ENCODE measurements around the gene CD37. TPM values are rescaled to one million over a fixed set of nuclear protein-coding genes. Genes with fewer than 3 reads are reported as not detected.

CD37 gene
- total RNA-seq, 3 donors from 2014 or later: 99.6 to 116 (median 106) TPM

DNA sequence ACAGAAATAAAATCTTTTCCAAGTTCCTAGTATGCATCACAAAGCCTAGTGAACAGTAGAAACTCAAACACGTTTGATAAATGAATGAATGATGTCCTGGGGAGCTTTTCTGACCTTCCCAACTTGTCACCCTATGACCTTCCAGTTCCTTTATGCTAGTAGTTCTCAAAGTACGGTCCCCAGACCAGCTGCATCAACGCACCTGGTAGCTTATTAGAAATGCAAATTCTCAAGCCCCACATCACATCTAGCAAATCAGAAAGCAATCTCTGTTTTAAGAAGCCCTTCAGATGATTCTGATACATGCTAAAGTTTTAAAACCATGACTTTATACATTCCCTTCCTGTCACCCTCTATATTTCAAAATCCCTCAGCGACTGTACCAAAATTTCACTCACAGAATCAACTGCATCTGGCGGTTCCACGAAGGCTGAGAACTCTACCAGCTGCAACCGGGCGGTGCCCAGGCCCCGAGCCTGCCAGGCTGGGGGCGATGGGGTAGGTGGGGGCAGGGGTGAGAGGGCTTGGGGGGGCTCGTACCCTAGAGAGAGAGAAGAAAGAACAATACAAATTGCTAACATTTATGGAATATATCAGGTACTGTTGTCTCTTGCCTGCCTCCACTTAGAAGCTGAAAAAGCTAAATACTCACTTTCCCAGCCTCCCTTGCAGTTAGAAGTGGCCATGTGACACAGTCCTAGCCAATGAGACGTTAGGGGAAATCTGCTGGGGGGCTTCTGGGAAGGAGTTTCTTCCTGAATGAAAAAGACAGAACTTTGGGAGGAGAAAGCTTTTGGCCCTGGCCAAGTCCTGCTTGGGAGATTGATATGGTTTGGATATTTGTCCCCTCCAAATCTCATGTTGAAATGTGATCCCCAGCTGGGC, 13.3 kb downstream of the CD37 start:
- DNase-seq (no peak), ATAC-seq (no peak)
- Mint-ChIP-seq H3K4me3 (no peak overlapping the region), H3K9me3 (no peaks in the 10 kb centered on the region), H3K27me3 (ENCODE audit: low read depth) (peaks cover 1% of the 10 kb centered on the region), H3K36me3 (ENCODE audit: insufficient read depth) (no peaks in the 10 kb centered on the region), H3K4me1 (ENCODE audit: low read depth) (peaks cover 6% of the 10 kb centered on the region)

DNA sequence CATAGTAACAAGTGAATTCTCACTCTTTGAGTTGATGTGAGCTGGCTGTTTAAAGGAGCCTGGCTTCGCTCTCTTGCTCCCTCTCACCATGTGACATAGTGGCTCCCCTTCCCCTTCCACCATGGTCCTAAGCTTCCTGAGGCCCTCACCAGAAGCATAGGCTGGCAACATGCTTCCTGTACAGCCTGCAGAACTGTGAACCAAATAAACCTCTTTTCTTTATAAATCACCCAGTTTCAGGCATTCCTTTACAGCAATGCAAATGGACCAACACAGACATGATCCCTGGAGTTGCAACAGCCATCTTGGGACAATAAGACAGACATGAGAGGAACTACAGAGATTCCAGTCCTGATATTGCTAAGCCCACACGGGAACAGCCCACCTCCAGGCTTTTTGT, 14.4 kb downstream of the CD37 start:
- H3K4me1 Mint-ChIP-seq (ENCODE audit: low read depth): peaks cover 5% of the 10 kb centered on the region
- H3K36me3 Mint-ChIP-seq (ENCODE audit: insufficient read depth): no peaks in the 10 kb centered on the region
- DNase-seq (no peak), ATAC-seq (no peak)
- H3K9me3 Mint-ChIP-seq: no peaks in the 10 kb centered on the region
- H3K4me3 Mint-ChIP-seq: no peak overlapping the region
- H3K27me3 Mint-ChIP-seq (ENCODE audit: low read depth): peaks cover 1% of the 10 kb centered on the region

DNA sequence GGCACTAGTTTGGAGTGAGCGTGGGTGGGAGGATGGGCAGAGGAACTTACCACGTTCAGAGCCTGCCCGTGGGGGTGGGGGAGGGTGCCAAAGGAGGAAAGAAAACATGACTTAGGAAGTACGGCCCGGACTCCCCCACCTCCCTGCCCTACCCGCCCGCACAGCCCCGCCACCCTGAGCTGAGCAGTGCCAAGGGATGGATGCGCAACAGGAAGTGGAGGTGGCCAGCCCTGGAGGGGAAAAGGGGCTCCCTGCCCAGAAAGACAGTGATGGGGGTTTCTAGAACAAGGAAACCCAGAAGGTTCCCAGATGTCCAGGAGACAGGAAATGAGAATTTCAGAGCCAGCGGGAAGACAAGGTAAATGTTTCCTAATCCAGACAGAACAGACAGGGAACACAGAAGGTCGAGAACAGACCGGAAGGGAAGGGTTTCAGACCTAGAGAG, 20.7 kb downstream of the CD37 start:
- peaks cover 11% of the 10 kb centered on the region for H3K4me1 Mint-ChIP-seq (ENCODE audit: low read depth)
- no peak for DNase-seq
- peaks cover 28% of the 10 kb centered on the region for H3K27me3 Mint-ChIP-seq (ENCODE audit: low read depth)
- no peak for ATAC-seq
- H3K36me3 Mint-ChIP-seq (ENCODE audit: insufficient read depth): no peaks in the 10 kb centered on the region
- no peak overlapping the region for H3K4me3 Mint-ChIP-seq
- H3K9me3 Mint-ChIP-seq: no peaks in the 10 kb centered on the region

DNA sequence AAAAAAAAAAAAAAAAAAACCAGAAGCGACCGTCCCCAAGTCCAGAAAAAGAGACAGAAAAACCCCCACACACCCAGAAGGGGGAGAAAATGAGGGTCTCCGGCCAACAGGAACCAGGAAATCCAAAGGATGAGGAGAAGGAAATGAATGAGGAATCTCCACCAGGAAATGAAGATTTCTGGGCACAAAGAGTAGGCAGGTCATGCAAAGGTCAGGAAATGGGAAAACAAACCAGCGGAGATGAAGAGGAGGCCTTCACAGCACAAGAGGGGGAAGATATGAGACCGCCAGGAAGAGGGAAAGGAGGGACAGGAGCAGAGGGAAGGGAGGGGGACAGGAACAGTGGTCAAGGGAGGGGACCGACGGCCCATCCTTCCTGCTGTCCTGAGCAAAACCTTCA, 21.2 kb downstream of the CD37 start:
- peaks cover 31% of the 10 kb centered on the region for H3K27me3 Mint-ChIP-seq (ENCODE audit: low read depth)
- H3K9me3 Mint-ChIP-seq: no peaks in the 10 kb centered on the region
- peaks cover 13% of the 10 kb centered on the region for H3K4me1 Mint-ChIP-seq (ENCODE audit: low read depth)
- H3K4me3 Mint-ChIP-seq: no peak overlapping the region
- no peak for DNase-seq
- no peaks in the 10 kb centered on the region for H3K36me3 Mint-ChIP-seq (ENCODE audit: insufficient read depth)
- no peak for ATAC-seq

DNA sequence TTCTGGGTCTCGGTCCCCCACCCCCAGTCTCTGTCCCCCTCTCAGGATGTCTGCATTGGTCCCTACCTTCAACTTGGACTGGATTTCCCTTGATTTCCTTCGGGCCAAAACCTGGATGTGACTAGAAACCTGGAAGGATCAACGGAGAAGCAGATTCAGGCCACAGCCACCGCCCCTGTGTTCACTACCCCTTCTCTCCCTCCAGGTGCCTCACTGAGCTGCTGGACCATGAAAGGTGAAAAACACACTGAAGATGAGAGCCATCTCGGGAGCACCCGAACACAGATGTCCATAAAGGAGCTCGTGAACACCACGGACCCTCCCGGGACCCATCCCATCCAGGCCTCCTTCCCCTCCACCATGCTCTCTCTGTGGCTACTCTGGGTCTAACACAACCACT, 22.0 kb downstream of the CD37 start:
- no peaks in the 10 kb centered on the region for H3K36me3 Mint-ChIP-seq (ENCODE audit: insufficient read depth)
- ATAC-seq (no peak), DNase-seq (no peak)
- H3K4me1 Mint-ChIP-seq (ENCODE audit: low read depth): peaks cover 20% of the 10 kb centered on the region
- no peaks in the 10 kb centered on the region for H3K9me3 Mint-ChIP-seq
- H3K4me3 Mint-ChIP-seq: no peak overlapping the region
- peaks cover 36% of the 10 kb centered on the region for H3K27me3 Mint-ChIP-seq (ENCODE audit: low read depth)

DNA sequence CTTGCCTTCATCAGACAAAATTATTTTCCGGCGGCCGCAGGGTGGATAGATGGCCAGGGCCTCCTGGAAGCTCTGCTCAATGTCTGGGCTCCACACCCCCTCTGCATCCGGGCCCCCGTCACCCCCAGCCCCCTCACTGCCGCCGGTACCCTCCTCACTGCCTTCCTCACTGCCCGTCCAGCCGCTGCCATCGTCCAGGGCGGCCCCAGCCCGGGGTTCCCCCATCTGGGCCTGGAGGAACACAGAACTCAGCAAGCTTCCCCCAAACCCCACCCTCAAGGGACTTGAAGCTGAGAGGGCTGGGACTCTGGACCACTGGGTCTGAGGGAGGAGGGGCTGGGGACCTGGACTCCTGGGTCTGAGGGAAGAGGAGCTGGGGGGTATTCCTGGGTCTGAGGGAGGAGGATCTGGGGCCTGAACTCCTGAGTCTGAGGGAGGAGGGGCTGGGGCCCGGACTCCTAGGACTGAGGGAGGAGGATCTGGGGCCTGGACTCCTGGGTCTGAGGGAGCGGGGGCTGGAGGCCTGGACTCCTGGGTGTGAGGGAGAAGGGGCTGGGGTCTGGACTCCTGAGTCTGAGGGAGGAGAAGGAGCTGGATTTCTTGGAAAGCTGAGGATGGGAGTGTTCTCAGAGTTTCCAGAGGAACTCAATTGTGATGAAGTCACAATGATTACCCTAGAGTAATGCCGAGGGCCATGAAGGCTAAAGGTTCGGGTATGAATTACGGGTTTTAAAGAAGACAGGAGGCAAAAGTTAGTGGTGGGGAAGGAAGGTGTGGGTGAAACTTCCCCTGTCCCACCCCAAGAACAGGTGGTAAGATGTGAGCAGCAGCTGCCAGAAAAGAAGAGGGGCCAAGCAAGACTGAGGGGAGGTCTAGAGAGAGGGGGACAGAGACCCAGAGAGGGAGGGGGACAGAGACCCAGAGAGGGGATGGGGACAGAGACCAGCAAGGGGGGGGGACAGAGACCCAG, 24.9 kb downstream of the CD37 start:
- no peaks in the 10 kb centered on the region for H3K9me3 Mint-ChIP-seq
- H3K27me3 Mint-ChIP-seq (ENCODE audit: low read depth): peaks cover 30% of the 10 kb centered on the region
- ATAC-seq (no peak), DNase-seq (no peak)
- H3K36me3 Mint-ChIP-seq (ENCODE audit: insufficient read depth): no peaks in the 10 kb centered on the region
- H3K4me3 Mint-ChIP-seq: no peak overlapping the region
- H3K4me1 Mint-ChIP-seq (ENCODE audit: low read depth): peaks cover 22% of the 10 kb centered on the region

DNA sequence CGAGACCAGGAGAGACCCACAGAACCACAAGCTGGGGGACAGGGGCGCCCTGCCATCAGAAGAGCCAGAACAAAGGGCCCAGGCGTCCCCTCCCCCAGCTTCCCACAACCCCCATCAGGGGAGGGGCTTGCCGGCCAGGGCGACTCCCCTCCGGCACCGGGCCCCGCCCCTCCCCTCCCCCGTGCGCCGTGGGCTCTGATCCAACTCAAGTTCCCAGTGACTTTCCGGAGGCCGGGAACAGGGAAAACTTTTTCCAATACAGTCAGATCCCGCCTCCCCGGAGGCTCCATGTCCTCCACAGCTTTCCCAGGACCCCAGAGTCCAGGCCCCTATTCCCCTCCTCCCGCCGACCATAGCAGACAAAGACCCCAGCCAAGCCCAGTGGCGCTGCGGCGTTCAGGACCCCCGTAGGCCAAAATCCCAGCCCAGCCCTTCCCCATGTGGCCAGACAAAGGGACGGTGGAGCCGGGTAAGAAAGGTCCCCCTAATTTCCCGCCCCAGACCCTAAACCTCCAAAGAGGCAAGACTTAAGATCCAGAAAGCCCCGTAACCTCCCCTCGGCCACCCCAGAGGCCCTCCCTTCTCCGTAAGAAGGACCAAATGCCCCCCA, 26.3 kb downstream of the CD37 start:
- Mint-ChIP-seq H3K9me3 (no peaks in the 10 kb centered on the region), H3K4me3 (peak overlapping the region; percentile 54), H3K4me1 (ENCODE audit: low read depth) (peaks cover 14% of the 10 kb centered on the region), H3K27me3 (ENCODE audit: low read depth) (peaks cover 22% of the 10 kb centered on the region), H3K36me3 (ENCODE audit: insufficient read depth) (no peaks in the 10 kb centered on the region)
- ATAC-seq (no peak), DNase-seq (no peak)

DNA sequence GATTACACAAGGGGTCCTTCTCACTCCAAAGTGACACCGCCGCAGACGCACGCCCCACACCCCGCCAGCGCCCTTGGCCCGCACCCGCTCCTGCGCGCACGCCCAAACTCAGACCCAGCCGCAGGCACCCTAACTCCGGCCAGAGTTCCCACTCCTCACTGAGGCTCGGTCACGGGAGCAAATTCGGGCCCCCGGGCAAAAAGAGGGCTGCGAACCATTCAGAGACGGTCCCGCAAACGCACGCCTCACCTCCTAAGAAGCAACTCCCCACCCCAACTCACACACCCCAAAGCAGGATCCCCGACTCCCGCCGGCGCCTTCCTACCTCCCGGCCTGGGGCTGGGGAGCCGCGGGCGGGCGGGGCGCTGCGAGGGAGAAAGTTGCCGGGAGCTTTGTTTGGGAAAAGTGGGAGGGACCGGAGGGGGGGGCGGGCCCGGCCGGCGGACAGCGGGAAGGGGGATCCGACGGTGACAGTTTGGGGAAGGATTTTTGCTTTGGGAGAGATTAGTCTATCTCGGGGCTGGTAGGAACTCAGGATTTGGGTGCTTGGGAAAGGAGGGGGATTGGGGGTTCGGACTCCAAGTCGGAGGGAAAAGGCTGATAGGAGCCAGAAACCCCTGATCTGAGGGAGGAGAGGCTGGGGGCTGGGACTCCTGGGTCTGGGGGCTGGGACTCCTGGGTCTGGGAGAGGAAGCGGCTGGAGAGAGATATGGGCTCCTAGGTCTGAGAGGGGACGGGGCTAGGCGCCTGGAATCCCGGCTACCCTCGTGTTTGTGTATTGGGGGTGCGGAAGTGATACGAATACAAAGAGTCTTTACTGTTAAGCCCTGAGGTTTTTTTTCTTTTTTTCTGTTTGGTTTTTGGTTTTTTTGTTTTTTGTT, 27.1 kb downstream of the CD37 start, which contains the start of gene TEAD2:
TEAD2 (minus strand) TSS at position 369 of the 881 bp plus-strand sequence. CDS start 2,341 bp downstream, outside the sequence.
- H3K4me3 Mint-ChIP-seq: peak within 1 kb of the TSS; percentile 54
- peaks cover 20% of the 10 kb centered on the region for H3K27me3 Mint-ChIP-seq (ENCODE audit: low read depth)
- no peak for DNase-seq
- peak; percentile 23 to 44 for ATAC-seq
- H3K4me1 Mint-ChIP-seq (ENCODE audit: low read depth): peaks cover 14% of the 10 kb centered on the region
- no peaks in the 10 kb centered on the region for H3K9me3 Mint-ChIP-seq
- no peaks in the 10 kb centered on the region for H3K36me3 Mint-ChIP-seq (ENCODE audit: insufficient read depth)

DNA sequence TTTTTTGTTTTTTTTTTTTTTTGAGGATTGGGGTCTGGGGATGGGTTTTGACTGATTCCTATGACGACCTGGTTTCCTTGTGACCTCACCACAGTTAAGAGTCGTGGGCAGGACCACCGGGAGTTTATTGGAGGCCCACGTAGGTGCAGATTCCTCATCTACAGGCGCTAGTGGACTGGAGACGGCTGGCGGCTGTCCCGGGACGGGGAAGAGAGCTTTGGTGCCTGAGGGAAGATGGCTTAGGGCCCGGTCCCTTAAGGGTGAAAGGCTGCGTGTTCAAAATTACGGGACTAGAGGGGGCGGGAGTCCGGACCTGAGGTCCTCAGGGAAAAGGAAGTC, 27.7 kb downstream of the CD37 start:
- Mint-ChIP-seq H3K36me3 (ENCODE audit: insufficient read depth) (no peaks in the 10 kb centered on the region), H3K4me1 (ENCODE audit: low read depth) (peaks cover 14% of the 10 kb centered on the region), H3K27me3 (ENCODE audit: low read depth) (peaks cover 19% of the 10 kb centered on the region), H3K4me3 (no peak overlapping the region), H3K9me3 (no peaks in the 10 kb centered on the region)
- DNase-seq (no peak), ATAC-seq (peak in 1 of 2 donors; percentile 38)

DNA sequence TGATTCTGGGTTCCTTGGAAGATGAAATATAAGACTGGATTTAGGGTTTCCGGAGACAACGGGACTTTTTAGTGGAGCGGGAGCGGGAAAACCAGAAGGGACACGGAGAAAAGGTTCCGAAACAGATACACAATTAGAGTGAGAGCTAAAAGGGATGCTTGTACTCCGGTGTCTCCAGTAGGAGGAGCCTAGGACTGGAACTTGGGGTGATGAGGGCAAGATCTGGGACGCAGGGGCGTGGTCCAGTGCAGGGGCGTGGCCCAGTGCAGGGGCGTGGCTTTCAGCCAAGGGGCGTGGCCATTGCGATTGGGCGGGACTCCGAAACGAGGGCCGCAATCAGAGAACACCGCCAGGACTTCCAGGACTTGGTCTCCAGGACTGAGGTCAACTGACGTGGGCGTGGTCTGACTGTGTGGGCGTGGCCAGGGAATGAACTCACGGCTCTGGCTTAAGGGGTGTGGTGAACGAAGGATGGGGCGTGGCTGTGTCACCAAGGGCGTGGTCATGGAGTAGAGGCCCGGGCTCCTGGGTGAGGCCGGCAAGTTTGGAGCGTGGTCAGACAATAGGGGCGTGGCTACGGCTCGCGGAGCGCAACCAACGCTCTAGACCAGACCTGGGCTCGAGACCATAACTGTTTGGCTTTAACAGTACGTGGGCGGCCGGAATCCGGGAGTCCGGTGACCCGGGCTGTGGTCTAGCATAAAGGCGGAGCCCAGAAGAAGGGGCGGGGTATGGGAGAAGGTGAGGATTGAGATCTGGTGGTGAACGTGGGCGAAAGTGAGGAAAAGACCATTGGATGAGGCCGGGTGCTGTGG, 28.3 kb downstream of the CD37 start, which contains the start of gene DKKL1:
DKKL1 (plus strand) TSS at position 610 of the 815 bp plus-strand sequence; CDS start at position 732, 122 bp downstream.
- DNase-seq (peak; percentile 51), ATAC-seq (peak; percentile 76 to 81)
- Mint-ChIP-seq H3K9me3 (no peaks in the 10 kb centered on the region), H3K36me3 (ENCODE audit: insufficient read depth) (no peaks in the 10 kb centered on the region), H3K4me1 (ENCODE audit: low read depth) (peaks cover 14% of the 10 kb centered on the region), H3K4me3 (no peak within 1 kb of the TSS), H3K27me3 (ENCODE audit: low read depth) (peaks cover 19% of the 10 kb centered on the region)

DNA sequence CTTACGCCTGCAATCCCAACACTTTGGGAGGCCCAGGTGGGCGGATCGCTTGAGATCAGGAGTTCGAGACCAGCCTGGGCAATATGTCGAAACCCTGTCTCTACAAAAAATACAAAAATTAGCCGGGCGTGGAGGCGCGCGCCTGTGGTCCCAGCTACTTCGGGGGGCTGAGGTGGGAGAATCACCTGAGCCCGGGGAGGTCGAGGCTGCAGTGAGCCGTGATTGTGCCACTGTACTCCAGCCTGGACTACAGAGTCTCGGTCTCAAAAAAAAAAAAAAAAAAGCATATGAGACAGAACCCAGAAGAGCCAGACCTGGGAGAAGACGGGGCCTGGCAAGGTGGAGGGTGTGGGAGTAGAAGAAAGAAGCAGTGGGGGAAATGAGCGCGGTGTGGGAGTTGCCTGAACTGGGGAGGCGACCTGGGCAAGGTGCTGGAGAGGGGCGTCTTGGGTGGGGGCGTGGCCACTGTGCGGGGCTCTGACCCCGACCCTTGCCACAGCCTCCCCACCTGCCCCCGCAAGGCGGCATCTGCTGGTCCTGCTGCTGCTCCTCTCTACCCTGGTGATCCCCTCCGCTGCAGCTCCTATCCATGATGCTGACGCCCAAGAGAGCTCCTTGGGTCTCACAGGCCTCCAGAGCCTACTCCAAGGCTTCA, 29.0 kb downstream of the CD37 start:
- Mint-ChIP-seq H3K36me3 (ENCODE audit: insufficient read depth) (no peaks in the 10 kb centered on the region), H3K4me3 (no peak overlapping the region), H3K9me3 (no peaks in the 10 kb centered on the region), H3K4me1 (ENCODE audit: low read depth) (peaks cover 14% of the 10 kb centered on the region), H3K27me3 (ENCODE audit: low read depth) (peaks cover 19% of the 10 kb centered on the region)
- ATAC-seq: no peak
- no peak for DNase-seq

DNA sequence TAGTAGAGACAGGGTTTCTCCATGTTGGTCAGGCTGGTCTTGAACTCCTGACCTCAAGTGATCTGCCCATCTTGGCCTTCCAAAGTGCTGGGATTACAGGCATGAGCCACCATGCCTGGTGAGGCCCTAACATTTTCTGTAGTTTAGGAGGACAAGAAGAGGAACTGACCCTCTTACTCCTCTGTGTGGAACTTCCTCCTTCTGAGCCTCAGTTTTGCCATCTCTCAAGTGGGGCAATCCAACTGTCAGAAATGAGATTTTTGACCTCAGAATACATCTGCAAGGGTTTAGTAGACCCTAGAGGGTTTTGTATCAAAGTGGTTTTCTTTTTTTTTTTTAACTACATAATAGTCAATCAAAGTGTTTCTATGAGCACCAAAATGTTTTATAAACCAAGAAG, 30.9 kb downstream of the CD37 start:
- ATAC-seq: no peak
- no peak for DNase-seq
- no peaks in the 10 kb centered on the region for H3K36me3 Mint-ChIP-seq (ENCODE audit: insufficient read depth)
- H3K4me1 Mint-ChIP-seq (ENCODE audit: low read depth): peaks cover 10% of the 10 kb centered on the region
- H3K4me3 Mint-ChIP-seq: no peak overlapping the region
- H3K9me3 Mint-ChIP-seq: peaks cover 3% of the 10 kb centered on the region
- peaks cover 18% of the 10 kb centered on the region for H3K27me3 Mint-ChIP-seq (ENCODE audit: low read depth)
